ENCODE data around the gene KCNA2. TPM values are rescaled to one million over a fixed set of nuclear protein-coding genes. Genes with fewer than 3 reads are reported as not detected.

The KCNA2 gene
- total RNA-seq, 1 donor from 2014 or later: 0.71 TPM

DNA sequence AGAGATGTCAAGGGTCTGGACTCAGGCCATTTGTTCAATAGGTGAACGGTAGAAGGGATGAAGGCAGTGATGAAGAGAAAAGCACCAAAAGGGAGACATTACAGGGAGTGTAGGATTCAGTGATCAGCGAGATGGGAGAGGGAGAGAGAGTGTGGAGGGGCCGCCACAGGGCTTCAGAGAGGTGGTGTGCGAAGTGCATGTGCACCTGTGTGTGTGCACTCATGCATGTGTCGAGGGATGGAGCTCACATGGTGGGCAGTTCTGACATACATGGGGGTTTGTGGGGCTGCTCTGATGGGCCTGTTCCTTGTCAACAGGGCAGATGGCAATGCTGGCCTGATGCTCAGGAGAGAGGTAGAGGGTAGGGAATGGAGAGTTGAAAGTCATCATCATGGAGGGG, 11.4 kb upstream of the KCNA2 start:
- H3K9me3 ChIP-seq (replicated peaks): no peaks in the 10 kb centered on the region
- TF ChIP-seq CTCF (IDR thresholded peaks at IDR 0.05; ENCODE audit: borderline replicate concordance): no peak
- H3K4me1 ChIP-seq: peaks cover 9% of the 10 kb centered on the region
- intact Hi-C loops (cut with micrococcal nuclease): loop anchor here (10.0 kb wide), 2 partner anchors 63 to 93 kb away; no protein-coding TSS in a partner anchor
- H3K36me3 ChIP-seq: no peaks in the 10 kb centered on the region
- no peak for DNase-seq
- H3K27ac ChIP-seq (replicated peaks): no peak overlapping the region
- peaks cover 87% of the 10 kb centered on the region for H3K27me3 ChIP-seq (ENCODE audit: low read depth)
- no peak overlapping the region for H3K4me3 ChIP-seq

GRCh38 chr1:110617116-110617515, 11.0 kb upstream of the KCNA2 start:
- Histone ChIP-seq H3K9me3 (replicated peaks) (no peaks in the 10 kb centered on the region), H3K4me1 (peaks cover 9% of the 10 kb centered on the region), H3K36me3 (no peaks in the 10 kb centered on the region), H3K27me3 (ENCODE audit: low read depth) (peaks cover 92% of the 10 kb centered on the region), H3K27ac (replicated peaks) (no peak overlapping the region), H3K4me3 (no peak overlapping the region)
- intact Hi-C loops (cut with micrococcal nuclease): loop anchor here (10.0 kb wide), 2 partner anchors 62 to 92 kb away; no protein-coding TSS in a partner anchor
- DNase-seq: no peak
- no peak for TF ChIP-seq CTCF (IDR thresholded peaks at IDR 0.05; ENCODE audit: borderline replicate concordance)

- intact Hi-C loops (cut with micrococcal nuclease): loop anchor here (10.0 kb wide), 2 partner anchors 62 to 92 kb away; no protein-coding TSS in a partner anchor
- Histone ChIP-seq H3K4me1 (peaks cover 9% of the 10 kb centered on the region), H3K27me3 (ENCODE audit: low read depth) (peaks cover 97% of the 10 kb centered on the region), H3K9me3 (replicated peaks) (no peaks in the 10 kb centered on the region), H3K27ac (replicated peaks) (no peak overlapping the region), H3K36me3 (no peaks in the 10 kb centered on the region), H3K4me3 (no peak overlapping the region)
- no peak for DNase-seq
- TF ChIP-seq CTCF (IDR thresholded peaks at IDR 0.05; ENCODE audit: borderline replicate concordance): no peak
These were observed 10.4 kb upstream of the KCNA2 start for GRCh38 chr1:110616587-110616986.

GRCh38 chr1:110615548-110616130, 9.5 kb upstream of the KCNA2 start:
- DNase-seq: peak; percentile 59
- peaks cover 9% of the 10 kb centered on the region for H3K4me1 ChIP-seq
- no peaks in the 10 kb centered on the region for H3K36me3 ChIP-seq
- TF ChIP-seq CTCF (IDR thresholded peaks at IDR 0.05; ENCODE audit: borderline replicate concordance): peak; percentile 85
- no peaks in the 10 kb centered on the region for H3K9me3 ChIP-seq (replicated peaks)
- H3K4me3 ChIP-seq: no peak overlapping the region
- intact Hi-C loops (cut with micrococcal nuclease): loop anchor here (10.0 kb wide), 2 partner anchors 61 to 91 kb away; no protein-coding TSS in a partner anchor
- H3K27me3 ChIP-seq (ENCODE audit: low read depth): peaks cover 99% of the 10 kb centered on the region
- no peak overlapping the region for H3K27ac ChIP-seq (replicated peaks)

DNA sequence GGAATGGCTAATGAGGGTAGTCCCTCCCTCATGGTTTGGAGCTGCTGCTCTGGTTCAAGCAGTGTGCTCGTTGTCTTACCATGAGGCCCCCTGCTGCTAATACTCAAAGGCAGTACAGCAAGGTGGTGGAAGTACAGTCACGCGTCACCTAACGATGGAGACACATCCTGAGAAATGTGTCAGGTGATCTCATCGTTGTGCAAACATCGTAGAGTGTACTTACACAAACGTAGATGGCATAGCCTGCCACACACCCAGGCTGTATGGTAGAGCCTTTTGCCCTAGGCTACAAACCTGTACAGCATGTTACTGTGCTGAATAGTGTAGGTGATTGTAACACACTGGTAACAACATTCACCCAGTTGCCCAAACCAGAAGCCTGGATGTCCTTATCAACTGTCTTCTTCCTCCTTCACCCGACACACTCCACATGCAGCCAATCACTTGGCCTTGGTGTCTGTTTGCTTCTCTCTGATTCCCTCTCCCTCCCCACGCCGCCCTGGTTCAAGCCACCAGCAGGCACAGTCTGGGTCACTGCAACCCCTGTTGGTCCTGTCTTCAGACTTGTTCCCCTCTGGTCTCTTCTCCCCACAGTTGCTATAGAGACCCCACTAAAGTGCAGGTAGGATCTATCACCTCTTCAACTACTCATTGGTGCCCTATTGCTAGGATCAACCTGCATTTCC, 6.0 kb upstream of the KCNA2 start:
- intact Hi-C loops (cut with micrococcal nuclease): loop anchor here (10.0 kb wide), 2 partner anchors 57 to 87 kb away; no protein-coding TSS in a partner anchor
- Histone ChIP-seq H3K36me3 (no peaks in the 10 kb centered on the region), H3K4me1 (peaks cover 8% of the 10 kb centered on the region), H3K27ac (replicated peaks) (no peak overlapping the region), H3K4me3 (no peak overlapping the region), H3K27me3 (ENCODE audit: low read depth) (peaks cover 99% of the 10 kb centered on the region), H3K9me3 (replicated peaks) (no peaks in the 10 kb centered on the region)
- TF ChIP-seq CTCF (IDR thresholded peaks at IDR 0.05; ENCODE audit: borderline replicate concordance): no peak
- no peak for DNase-seq

All from left ventricle myocardium inferior (tissue), 1 donor.